ENCODE data around the gene WDFY4.

GRCh38 chr10:49012603-49013002 is 327.9 kb downstream of the WDFY4 start:
- TF ChIP-seq POLR2AphosphoS5 (IDR thresholded peaks at IDR 0.05; ENCODE audit: low read depth, low read length) (no peak), POLR2A (IDR thresholded peaks at IDR 0.05; ENCODE audit: low read depth, low read length) (no peak), TAF1 (IDR thresholded peaks at IDR 0.05; ENCODE audit: low read depth, low read length) (no peak)

All from GM12891 (cell line).